ENCODE data around the gene ABHD10.

ABHD10 gene
- 14.5 to 26.1 (median 16.5) reads per million in 4 donors for total RNA-seq

GRCh38 chr3:111978583-111979433, at the start of gene ABHD10:
TSS of gene ABHD10 (plus strand) at chr3:111979026. CDS start at chr3:111979062, 36 bp downstream.
- peak; percentile 92 to 99 (median 95) for DNase-seq

- DNase-seq: no peak
These were observed 49.3 kb upstream of the ABHD10 start for GRCh38 chr3:111929484-111929883.

- no peak for DNase-seq
These were observed 45.9 kb upstream of the ABHD10 start for GRCh38 chr3:111932946-111933345.

GRCh38 chr3:111936191-111936841, 42.5 kb upstream of the ABHD10 start:
- no peak for DNase-seq

- no peak for DNase-seq
These were observed 41.9 kb upstream of the ABHD10 start for GRCh38 chr3:111936967-111937366.

- no peak for DNase-seq
These were observed 41.0 kb upstream of the ABHD10 start for GRCh38 chr3:111937871-111938270.

- DNase-seq: no peak
These were observed 39.0 kb upstream of the ABHD10 start for GRCh38 chr3:111939873-111940272.

GRCh38 chr3:111943533-111943932, 35.3 kb upstream of the ABHD10 start:
- DNase-seq: no peak

GRCh38 chr3:111944372-111944771, 34.5 kb upstream of the ABHD10 start:
- DNase-seq: no peak

- DNase-seq: no peak
These were observed 31.6 kb upstream of the ABHD10 start for GRCh38 chr3:111947231-111947630.

GRCh38 chr3:111948786-111949185, 30.0 kb upstream of the ABHD10 start:
- no peak for DNase-seq

- DNase-seq: no peak
These were observed 29.1 kb upstream of the ABHD10 start for GRCh38 chr3:111949712-111950111.

- DNase-seq: no peak
These were observed 27.8 kb upstream of the ABHD10 start for GRCh38 chr3:111951032-111951431.

GRCh38 chr3:111952086-111952485, 26.7 kb upstream of the ABHD10 start:
- DNase-seq: no peak

GRCh38 chr3:111952866-111953450, 25.9 kb upstream of the ABHD10 start:
- no peak for DNase-seq

- no peak for DNase-seq
These were observed 24.4 kb upstream of the ABHD10 start for GRCh38 chr3:111954228-111954990.

- no peak for DNase-seq
These were observed 22.9 kb upstream of the ABHD10 start for GRCh38 chr3:111955876-111956275.

GRCh38 chr3:111956449-111956848, 22.4 kb upstream of the ABHD10 start:
- no peak for DNase-seq

- no peak for DNase-seq
These were observed 21.7 kb upstream of the ABHD10 start for GRCh38 chr3:111956995-111957734.

- no peak for DNase-seq
These were observed 17.2 kb upstream of the ABHD10 start for GRCh38 chr3:111961461-111962164.

- no peak for DNase-seq
These were observed 15.4 kb upstream of the ABHD10 start for GRCh38 chr3:111963424-111963823.

GRCh38 chr3:111965484-111965883, 13.3 kb upstream of the ABHD10 start:
- no peak for DNase-seq
